H7 (cell line): ENCODE measurements around the gene TRIM49. TPM values are rescaled to one million over a fixed set of nuclear protein-coding genes. Genes with fewer than 3 reads are reported as not detected.
"Not testable (repeated sequence)": the region's sequence is repeated elsewhere in the genome, so short reads cannot be mapped to it uniquely, and the experiment has no call there.

Experiments
- DNase-seq: peaks from one replicate; pipeline ENCODE4 v3.0.0; 2012
- H3K27me3 ChIP-seq: 2 replicates; pipeline ENCODE4 v1.6.0; 2011; ENCODE audit warnings: mild to moderate bottlenecking, low read length; ENCODE audit not compliant: control insufficient read depth, insufficient read depth
- H3K36me3 ChIP-seq: replicated peaks from 2 replicates; pipeline ENCODE4 v1.5.1; 2011; ENCODE audit warnings: low read length; ENCODE audit not compliant: control insufficient read depth, insufficient read depth
- H3K4me3 ChIP-seq: 2 replicates; pipeline ENCODE4 v1.5.1; 2011; ENCODE audit warnings: low read depth, mild to moderate bottlenecking, control low read depth, low read length, moderate library complexity; ENCODE audit not compliant: insufficient read depth
- total RNA-seq: library from RNA; depleted of rRNA; stranded (reverse); fragments of >200 nt; shearing (Covaris generic); gene quantifications from 2 replicates; pipeline ENCODE4 v1.2.3, GENCODE V29; 2014; rRNA removed

Gene TRIM49
- not detected in 2 replicates for total RNA-seq

- not testable (repeated sequence) for H3K36me3 ChIP-seq, H3K27me3 ChIP-seq, DNase-seq, H3K4me3 ChIP-seq
Measured at GRCh38 chr11:89808475-89808874, at the start of gene TRIM49. TSS of gene TRIM49 (minus strand) at chr11:89808575. CDS start at chr11:89804469, 4,106 bp downstream.

- H3K27me3 ChIP-seq, H3K4me3 ChIP-seq, H3K36me3 ChIP-seq, DNase-seq: not testable (repeated sequence)
Measured at GRCh38 chr11:89826694-89827093, 18.3 kb upstream of the TRIM49 start.

GRCh38 chr11:89820008-89820407, 11.6 kb upstream of the TRIM49 start:
- not testable (repeated sequence) for H3K36me3 ChIP-seq, DNase-seq, H3K27me3 ChIP-seq, H3K4me3 ChIP-seq

- not testable (repeated sequence) for H3K27me3 ChIP-seq, DNase-seq, H3K4me3 ChIP-seq, H3K36me3 ChIP-seq
Measured at GRCh38 chr11:89813535-89813934, 5.2 kb upstream of the TRIM49 start.

- not testable (repeated sequence) for H3K4me3 ChIP-seq, H3K36me3 ChIP-seq, H3K27me3 ChIP-seq, DNase-seq
Measured at GRCh38 chr11:89787506-89788063, 20.8 kb downstream of the TRIM49 start.

GRCh38 chr11:89785726-89786125, 22.6 kb downstream of the TRIM49 start:
- H3K36me3 ChIP-seq, H3K4me3 ChIP-seq, DNase-seq: not testable (repeated sequence)

GRCh38 chr11:89750822-89751221, 57.6 kb downstream of the TRIM49 start:
- H3K27me3 ChIP-seq, DNase-seq, H3K4me3 ChIP-seq: not testable (repeated sequence)

More at GRCh38 chr11:89785726-89786125, 22.6 kb downstream of the TRIM49 start:
- H3K27me3 ChIP-seq = not testable (repeated sequence)

More at GRCh38 chr11:89750822-89751221, 57.6 kb downstream of the TRIM49 start:
- H3K36me3 ChIP-seq = not testable (repeated sequence)

Other genes starting within 250 kb of the TRIM49 start
- not detected in 2 replicates for gene TRIM77, start 98.3 kb downstream of the TRIM49 start, total RNA-seq
- not detected in 2 replicates for gene TRIM64B, start 69.9 kb upstream of the TRIM49 start, total RNA-seq
- not detected in 2 replicates for gene TRIM49D1, start 113.7 kb upstream of the TRIM49 start, total RNA-seq
- not detected in 2 replicates for gene TRIM49D2, start 115.5 kb upstream of the TRIM49 start, total RNA-seq
- not detected in 2 replicates for gene TRIM64, start 157.5 kb upstream of the TRIM49 start, total RNA-seq
- not detected in 2 replicates for gene TRIM49C, start 222.5 kb upstream of the TRIM49 start, total RNA-seq